Activated CD4-positive, alpha-beta T cell treated with anti-CD3 and anti-CD28 coated beads, Interleukin-2, amount 10 ng/mL, durations not matched to agents 24 days and 14 days (primary cell): ENCODE results near the gene TAGLN3. TPM values are rescaled to one million over a fixed set of nuclear protein-coding genes. Genes with fewer than 3 reads are reported as not detected.

Experiments
- DNase-seq: peaks from one replicate; pipeline ENCODE4 v3.0.0; 2022
- H3K27ac Mint-ChIP-seq: one replicate; pipeline ENCODE4 v1.8.0; 2022; ENCODE audit warnings: mild to moderate bottlenecking, mixed read lengths
- H3K27me3 Mint-ChIP-seq: one replicate; pipeline ENCODE4 v1.8.0; 2022; ENCODE audit warnings: mixed read lengths
- H3K36me3 Mint-ChIP-seq: one replicate; pipeline ENCODE4 v1.8.0; 2022; ENCODE audit warnings: low read depth, mild to moderate bottlenecking, mixed read lengths
- H3K4me1 Mint-ChIP-seq: one replicate; pipeline ENCODE4 v1.8.0; 2021; ENCODE audit warnings: mixed read lengths
- H3K4me3 Mint-ChIP-seq: one replicate; pipeline ENCODE4 v1.8.0; 2022; ENCODE audit warnings: mild to moderate bottlenecking, moderate library complexity, mixed read lengths
- H3K9me3 Mint-ChIP-seq: one replicate; pipeline ENCODE4 v1.8.0; 2021; ENCODE audit warnings: mixed read lengths
- intact Hi-C: fragments of 100-400 bp; cut with micrococcal nuclease; formaldehyde crosslinking; loops from one replicate; pipeline ENCODE4 v1.15.1; 2023
- total RNA-seq: library from RNA; stranded (reverse); gene quantifications from 2 replicates; pipeline ENCODE4 v1.2.3, GENCODE V29; 2022

TAGLN3 gene
- total RNA-seq, 1 donor from 2014 or later, result 0.44 TPM

DNA sequence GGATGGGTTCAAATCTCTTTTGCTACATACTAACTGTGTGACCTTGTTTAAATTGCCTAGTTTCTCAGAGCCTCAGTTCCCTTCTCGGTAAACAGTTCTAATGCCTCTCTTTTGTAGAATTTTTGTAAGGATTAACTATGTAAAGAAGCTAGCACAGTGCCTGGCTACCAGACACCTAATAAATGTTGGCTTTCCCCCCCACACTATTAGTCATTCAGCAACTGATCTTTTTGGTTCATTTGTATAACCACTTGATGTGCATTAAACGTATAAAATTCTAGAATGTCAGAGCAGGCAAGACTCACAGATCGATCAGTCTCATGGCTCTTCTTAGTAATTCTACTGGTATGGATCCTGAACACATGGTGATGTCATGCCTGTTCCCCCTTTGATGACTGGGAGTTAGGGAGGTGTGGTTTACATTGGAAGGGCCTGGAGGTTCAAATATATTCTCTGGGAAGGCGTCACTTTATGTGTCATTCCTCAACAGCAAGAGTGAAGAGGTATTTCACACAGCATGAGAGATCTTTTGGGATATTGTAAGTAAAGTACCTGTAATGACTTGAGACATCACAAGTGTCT lies 6.5 kb downstream of the TAGLN3 start:
- H3K27me3 Mint-ChIP-seq, result no peaks in the 10 kb centered on the region
- H3K36me3 Mint-ChIP-seq, result no peaks in the 10 kb centered on the region
- peak overlapping the region; percentile 8 for H3K27ac Mint-ChIP-seq

DNA sequence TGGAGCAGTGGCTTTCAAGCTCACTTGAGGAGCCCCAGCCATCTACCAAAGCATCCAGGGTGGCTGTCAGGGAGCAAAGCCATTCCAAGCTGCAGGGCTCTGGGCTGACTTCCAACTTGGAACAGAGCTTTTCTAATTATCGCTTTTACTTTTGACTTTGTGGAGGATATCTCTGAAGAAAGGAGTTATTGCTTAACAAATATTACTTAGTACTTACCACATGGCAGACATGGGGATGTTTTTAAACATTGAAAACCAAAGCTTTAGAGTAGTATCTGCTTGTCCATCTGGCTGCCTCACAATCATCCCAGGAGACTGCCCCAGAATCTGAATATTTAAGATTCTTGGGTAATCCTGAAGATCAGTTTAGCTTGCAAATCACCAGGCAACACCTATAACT lies 8.9 kb downstream of the TAGLN3 start:
- intact Hi-C loops, result no loop called here
- Mint-ChIP-seq H3K4me3 (no peak overlapping the region), H3K9me3 (peaks cover 10% of the 10 kb centered on the region), H3K36me3 (no peaks in the 10 kb centered on the region), H3K27me3 (no peaks in the 10 kb centered on the region), H3K27ac (no peak overlapping the region), H3K4me1 (peaks cover 35% of the 10 kb centered on the region)
- peak; percentile 23 for DNase-seq

More for the DNA sequence above, 6.5 kb downstream of the TAGLN3 start:
- peak; percentile 39 for DNase-seq
- H3K4me1 Mint-ChIP-seq, result peaks cover 47% of the 10 kb centered on the region
- intact Hi-C loops, result no loop called here
- H3K9me3 Mint-ChIP-seq, result peaks cover 10% of the 10 kb centered on the region
- no peak overlapping the region for H3K4me3 Mint-ChIP-seq

DNA sequence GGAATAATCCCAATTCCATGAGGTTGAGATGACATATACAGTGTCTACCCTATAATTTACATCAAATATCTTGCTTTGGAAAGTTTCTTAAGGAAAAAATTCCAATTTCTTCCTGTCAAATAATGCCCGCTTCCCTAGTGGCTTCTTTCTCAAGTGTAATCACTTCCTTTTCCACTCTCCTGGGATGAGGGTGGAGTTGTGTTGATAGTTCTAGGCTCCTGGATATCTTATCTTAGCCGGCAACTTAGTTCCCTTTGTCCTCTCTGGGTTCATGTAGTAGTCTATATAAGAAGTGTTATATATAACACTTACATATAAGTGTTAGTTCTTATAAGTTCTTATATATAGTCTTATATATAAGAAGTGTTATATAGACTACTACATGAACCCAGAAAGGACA lies 10.9 kb downstream of the TAGLN3 start:
- intact Hi-C loops, result no loop called here
- Mint-ChIP-seq H3K4me1 (peaks cover 30% of the 10 kb centered on the region), H3K36me3 (no peaks in the 10 kb centered on the region), H3K4me3 (no peak overlapping the region), H3K9me3 (peaks cover 10% of the 10 kb centered on the region), H3K27me3 (no peaks in the 10 kb centered on the region), H3K27ac (no peak overlapping the region)
- DNase-seq, result no peak

DNA sequence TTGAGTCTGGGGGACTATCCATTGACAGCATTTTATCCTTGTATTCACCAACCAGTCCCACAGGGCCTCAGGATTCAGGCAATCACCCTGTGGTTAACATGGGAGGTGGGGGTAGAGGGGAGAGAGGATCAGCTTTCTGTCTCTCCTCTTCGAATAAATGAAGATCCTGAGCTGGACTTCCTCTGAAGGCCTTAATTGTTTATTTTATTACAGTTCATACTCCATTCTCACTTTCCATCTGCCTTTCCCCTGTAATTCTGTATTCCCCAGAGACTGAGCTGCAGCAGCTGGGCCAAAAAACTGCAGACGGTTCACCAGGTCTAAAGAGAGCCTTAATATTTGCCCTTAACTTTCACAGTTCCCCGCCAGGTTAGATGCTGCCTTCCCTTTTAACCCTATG lies 11.9 kb downstream of the TAGLN3 start:
- Mint-ChIP-seq H3K36me3 (no peaks in the 10 kb centered on the region), H3K4me3 (no peak overlapping the region), H3K27me3 (no peaks in the 10 kb centered on the region), H3K27ac (no peak overlapping the region), H3K4me1 (peaks cover 23% of the 10 kb centered on the region), H3K9me3 (peaks cover 6% of the 10 kb centered on the region)
- DNase-seq, result no peak
- intact Hi-C loops, result no loop called here

DNA sequence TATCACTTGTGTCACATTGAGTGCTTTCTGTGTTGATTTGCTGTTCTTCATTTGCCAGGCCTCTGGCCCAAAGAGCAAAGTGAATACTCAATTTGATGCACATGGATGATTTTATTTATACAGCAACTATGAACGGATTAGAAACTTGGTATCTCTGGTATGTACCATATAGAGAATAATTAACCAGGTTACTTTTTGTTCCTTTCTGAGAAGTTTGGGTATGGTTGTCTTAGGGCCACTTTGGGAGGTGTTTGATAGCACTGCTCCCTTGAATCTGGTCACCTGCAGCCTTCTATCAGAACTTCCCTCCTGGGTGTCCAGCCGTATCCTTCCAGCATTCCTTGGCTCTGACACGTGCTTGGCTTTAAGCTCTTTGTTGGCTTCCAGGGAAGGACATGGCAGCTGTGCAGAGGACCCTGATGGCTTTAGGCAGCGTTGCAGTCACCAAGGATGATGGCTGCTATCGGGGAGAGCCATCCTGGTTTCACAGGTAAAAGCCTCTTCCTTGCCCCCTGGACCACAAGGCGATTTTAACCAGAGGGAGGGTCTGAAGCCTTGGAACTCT lies 12.7 kb downstream of the TAGLN3 start:
- intact Hi-C loops, result no loop called here
- H3K4me3 Mint-ChIP-seq, result no peak overlapping the region

DNA sequence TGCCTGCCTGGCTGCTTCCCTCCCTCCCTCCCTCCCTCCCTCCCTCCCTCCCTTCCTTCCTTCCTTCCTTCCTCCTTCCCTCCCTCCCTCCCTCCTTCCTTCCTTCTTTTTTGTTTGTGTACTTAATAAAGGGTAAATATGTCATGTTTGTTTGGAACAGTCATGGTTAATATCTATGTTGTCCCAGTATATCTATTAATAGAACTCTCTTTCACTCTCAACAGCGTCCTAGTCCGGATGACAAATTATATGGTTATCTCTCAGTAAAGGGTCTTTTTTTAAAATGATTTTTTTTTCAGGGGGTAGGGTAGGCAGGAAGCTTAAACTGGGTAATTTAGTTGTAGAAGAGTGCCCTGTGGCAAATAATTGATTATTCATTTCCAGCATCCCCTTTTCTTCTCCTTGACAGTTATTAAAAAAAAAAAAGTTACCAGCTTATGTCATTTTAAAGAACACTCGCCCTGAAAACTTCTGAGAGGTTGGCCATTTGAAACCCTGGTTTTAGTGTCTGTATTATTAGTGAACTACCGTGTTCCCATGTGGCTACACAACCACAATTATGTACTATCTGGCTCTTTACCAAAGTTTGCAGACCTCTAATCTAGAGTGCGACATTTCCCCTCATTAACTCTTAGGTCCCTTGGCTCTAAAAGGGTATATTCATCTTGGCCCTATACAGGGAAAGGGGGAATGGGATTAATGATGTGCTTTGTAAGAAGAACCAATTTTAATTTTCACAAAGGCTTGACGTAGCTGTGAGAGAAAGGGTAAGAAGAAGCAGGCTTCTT lies 13.7 kb downstream of the TAGLN3 start:
- no peak for DNase-seq
- peaks cover 6% of the 10 kb centered on the region for H3K9me3 Mint-ChIP-seq
- H3K27me3 Mint-ChIP-seq, result no peaks in the 10 kb centered on the region
- peak overlapping the region; percentile 56 for H3K27ac Mint-ChIP-seq
- intact Hi-C loops, result loop anchor here (2.0 kb wide), 2 partner anchors 14 to 46 kb away; partner anchors contain the start of gene TAGLN3
- H3K4me3 Mint-ChIP-seq, result no peak overlapping the region
- peaks cover 24% of the 10 kb centered on the region for H3K4me1 Mint-ChIP-seq
- no peaks in the 10 kb centered on the region for H3K36me3 Mint-ChIP-seq

More for the DNA sequence above, 12.7 kb downstream of the TAGLN3 start:
- Mint-ChIP-seq H3K36me3 (no peaks in the 10 kb centered on the region), H3K27me3 (no peaks in the 10 kb centered on the region), H3K27ac (no peak overlapping the region), H3K4me1 (peaks cover 23% of the 10 kb centered on the region), H3K9me3 (peaks cover 6% of the 10 kb centered on the region)
- DNase-seq, result no peak

DNA sequence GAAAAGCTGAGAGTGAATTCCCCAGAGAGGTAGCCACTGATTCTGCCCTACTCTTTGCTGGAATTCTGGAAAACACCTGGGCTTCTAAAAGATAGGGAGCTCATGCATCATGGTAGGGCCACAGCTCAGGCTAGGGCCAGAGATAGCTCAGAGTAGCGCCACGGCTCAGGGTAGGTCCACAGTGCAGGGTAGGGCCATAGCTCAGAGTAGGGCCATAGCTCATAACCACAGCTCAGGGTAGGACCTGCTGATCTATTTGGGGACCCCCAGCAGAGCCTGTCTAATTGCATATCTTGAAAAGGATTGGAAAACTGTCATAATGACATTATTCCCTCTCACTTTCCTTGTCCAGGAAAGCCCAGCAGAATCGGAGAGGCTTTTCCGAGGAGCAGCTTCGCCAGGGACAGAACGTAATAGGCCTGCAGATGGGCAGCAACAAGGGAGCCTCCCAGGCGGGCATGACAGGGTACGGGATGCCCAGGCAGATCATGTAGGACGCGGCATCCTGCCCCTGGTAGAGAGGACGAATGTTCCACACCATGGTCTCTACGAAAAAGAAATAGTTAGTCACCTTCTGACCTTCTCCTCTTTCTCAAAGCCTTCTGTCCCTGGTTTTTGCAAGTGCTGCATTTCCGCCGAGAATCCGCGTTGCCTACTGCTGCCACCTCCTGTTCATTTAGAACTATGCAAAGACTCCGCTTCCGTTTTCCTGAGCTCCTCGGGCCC lies 14.5 kb downstream of the TAGLN3 start:
- intact Hi-C loops, result loop anchor here (1.0 to 2.0 kb wide), 6 partner anchors 11 to 296 kb away; partner anchors contain the start of gene TAGLN3
- H3K36me3 Mint-ChIP-seq, result no peaks in the 10 kb centered on the region
- no peak overlapping the region for H3K4me3 Mint-ChIP-seq
- peaks cover 23% of the 10 kb centered on the region for H3K4me1 Mint-ChIP-seq
- DNase-seq, result peak; percentile 87
- H3K27me3 Mint-ChIP-seq, result no peaks in the 10 kb centered on the region
- H3K9me3 Mint-ChIP-seq, result peaks cover 6% of the 10 kb centered on the region
- H3K27ac Mint-ChIP-seq, result peak overlapping the region; percentile 56

DNA sequence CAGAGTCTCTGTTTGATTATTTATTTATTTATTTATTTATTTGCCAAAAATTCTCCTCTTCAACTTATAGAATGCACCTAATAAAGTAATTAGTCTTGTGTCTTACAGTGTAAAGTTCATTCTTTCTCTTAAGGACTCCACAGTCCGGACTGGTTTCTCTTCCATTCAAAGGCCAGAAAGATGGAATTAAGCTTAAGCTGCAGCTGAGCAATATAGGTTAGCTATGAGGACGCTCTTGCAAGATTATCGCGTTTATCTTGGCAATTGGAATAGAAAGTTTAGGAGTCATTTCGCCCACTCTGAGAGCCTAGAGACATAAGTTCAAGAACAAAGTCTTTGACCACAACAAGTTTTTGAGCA lies 15.0 kb downstream of the TAGLN3 start:
- H3K27ac Mint-ChIP-seq, result no peak overlapping the region
- no peak for DNase-seq
- H3K4me1 Mint-ChIP-seq, result peaks cover 20% of the 10 kb centered on the region
- intact Hi-C loops, result loop anchor here (1.0 to 2.0 kb wide), 6 partner anchors 11 to 296 kb away; partner anchors contain the start of gene TAGLN3
- peaks cover 4% of the 10 kb centered on the region for H3K9me3 Mint-ChIP-seq
- no peak overlapping the region for H3K4me3 Mint-ChIP-seq
- no peaks in the 10 kb centered on the region for H3K36me3 Mint-ChIP-seq
- no peaks in the 10 kb centered on the region for H3K27me3 Mint-ChIP-seq

DNA sequence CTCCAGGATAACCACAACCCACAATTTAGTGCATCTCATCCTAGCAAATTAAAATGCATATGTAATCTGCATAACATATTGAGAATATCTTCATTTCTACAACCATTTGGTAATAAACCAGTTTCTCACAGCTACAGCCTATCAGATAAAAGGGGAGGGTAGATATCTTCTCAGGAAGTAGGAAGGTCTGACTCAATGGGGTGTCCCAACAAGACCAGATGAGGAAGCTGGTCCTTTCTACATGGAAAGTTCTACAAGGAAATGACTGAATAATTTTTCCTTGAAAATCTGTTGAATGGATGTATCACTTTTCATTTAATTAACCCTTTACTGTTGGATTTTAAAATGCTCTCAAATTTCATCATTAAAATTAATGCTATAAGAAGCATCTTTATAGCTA lies 18.4 kb downstream of the TAGLN3 start:
- Mint-ChIP-seq H3K4me1 (peaks cover 24% of the 10 kb centered on the region), H3K36me3 (no peaks in the 10 kb centered on the region), H3K9me3 (peaks cover 5% of the 10 kb centered on the region), H3K27me3 (no peaks in the 10 kb centered on the region), H3K27ac (no peak overlapping the region), H3K4me3 (no peak overlapping the region)
- DNase-seq, result no peak
- intact Hi-C loops, result no loop called here

DNA sequence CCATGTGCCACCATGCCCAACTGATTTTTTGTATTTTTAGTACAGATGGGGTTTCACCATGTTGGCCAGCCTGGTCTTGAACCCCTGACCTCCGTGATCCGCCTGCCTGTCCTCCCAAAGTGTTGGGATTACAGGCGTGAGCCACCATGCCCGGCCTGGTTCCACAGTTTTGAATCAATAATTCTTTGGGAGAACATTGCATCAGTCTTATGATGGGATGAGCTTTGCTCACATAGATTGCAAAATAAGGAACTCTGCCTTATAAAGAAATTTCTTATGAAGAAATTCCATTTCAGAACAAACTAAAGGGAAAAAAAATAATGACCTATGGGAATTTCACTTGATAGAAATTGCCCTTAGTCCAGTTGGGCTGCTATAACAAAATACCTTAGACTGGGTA lies 20.0 kb downstream of the TAGLN3 start:
- Mint-ChIP-seq H3K9me3 (peaks cover 9% of the 10 kb centered on the region), H3K4me3 (no peak overlapping the region), H3K36me3 (no peaks in the 10 kb centered on the region), H3K27me3 (no peaks in the 10 kb centered on the region), H3K4me1 (peaks cover 11% of the 10 kb centered on the region), H3K27ac (no peak overlapping the region)
- intact Hi-C loops, result no loop called here
- DNase-seq, result no peak

DNA sequence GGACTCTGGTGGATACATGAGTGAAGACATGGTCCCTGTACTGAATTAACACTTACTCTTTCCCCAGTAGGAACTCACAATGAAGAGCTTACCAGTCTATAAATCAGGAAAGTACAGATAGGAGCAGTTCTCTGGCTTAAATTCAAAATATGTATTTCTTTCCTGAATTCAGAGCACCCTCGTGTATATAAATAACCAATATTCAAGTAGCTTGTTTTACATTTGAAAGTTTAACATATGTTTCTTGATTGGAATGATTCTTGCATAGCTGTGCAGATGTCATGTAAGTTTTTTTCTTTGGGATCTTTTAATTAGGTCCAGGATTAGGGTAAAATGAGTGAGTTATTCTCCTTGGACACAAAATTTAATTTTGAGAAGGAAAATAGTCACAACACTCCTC lies 21.0 kb downstream of the TAGLN3 start:
- Mint-ChIP-seq H3K9me3 (peaks cover 9% of the 10 kb centered on the region), H3K4me1 (peaks cover 6% of the 10 kb centered on the region), H3K27ac (no peak overlapping the region), H3K4me3 (no peak overlapping the region), H3K36me3 (no peaks in the 10 kb centered on the region), H3K27me3 (no peaks in the 10 kb centered on the region)
- intact Hi-C loops, result no loop called here
- DNase-seq, result no peak

DNA sequence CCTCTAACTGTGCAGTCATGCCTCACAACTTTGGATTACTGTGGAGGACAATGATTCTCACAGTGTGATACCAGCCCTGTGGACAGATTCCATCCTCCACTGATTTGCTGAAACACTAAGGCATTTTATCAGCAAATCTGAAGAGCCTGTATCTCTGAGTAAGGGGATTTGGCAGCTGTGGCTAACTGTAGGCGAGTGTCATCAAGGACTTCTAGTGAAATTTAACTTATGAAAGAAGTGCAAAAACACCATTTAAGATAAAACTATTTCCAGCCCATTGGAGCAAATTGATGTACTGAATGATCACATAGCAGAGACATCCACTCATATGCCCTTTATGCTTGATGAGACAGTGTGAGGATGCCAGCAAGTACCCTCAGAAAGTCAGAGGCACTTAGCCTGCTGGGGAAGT lies 22.0 kb downstream of the TAGLN3 start:
- Mint-ChIP-seq H3K9me3 (peaks cover 9% of the 10 kb centered on the region), H3K27me3 (no peaks in the 10 kb centered on the region), H3K4me1 (peaks cover 6% of the 10 kb centered on the region), H3K4me3 (no peak overlapping the region), H3K27ac (no peak overlapping the region), H3K36me3 (no peaks in the 10 kb centered on the region)
- no peak for DNase-seq
- intact Hi-C loops, result no loop called here

DNA sequence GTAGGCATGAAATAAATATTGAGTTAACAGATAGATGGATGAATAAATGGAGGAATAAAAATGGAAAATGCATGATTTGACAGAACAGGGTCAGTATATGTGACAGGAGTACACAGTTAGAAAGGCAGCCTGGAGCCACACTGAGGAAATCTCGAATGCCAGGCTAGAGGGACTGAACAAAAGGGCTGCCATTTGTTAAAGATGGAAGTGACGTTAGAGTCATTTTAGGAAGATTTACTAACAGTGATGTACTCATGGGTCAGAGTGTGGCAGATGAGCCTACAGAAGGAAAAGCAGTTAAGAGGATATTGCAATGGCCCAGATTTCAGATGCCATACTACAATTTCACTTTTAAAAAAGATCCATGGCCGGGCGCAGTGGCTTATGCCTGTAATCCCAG lies 28.4 kb downstream of the TAGLN3 start:
- Mint-ChIP-seq H3K27me3 (no peaks in the 10 kb centered on the region), H3K4me1 (no peaks in the 10 kb centered on the region), H3K27ac (no peak overlapping the region), H3K36me3 (no peaks in the 10 kb centered on the region), H3K4me3 (no peak overlapping the region), H3K9me3 (peaks cover 4% of the 10 kb centered on the region)
- DNase-seq, result no peak
- intact Hi-C loops, result no loop called here

DNA sequence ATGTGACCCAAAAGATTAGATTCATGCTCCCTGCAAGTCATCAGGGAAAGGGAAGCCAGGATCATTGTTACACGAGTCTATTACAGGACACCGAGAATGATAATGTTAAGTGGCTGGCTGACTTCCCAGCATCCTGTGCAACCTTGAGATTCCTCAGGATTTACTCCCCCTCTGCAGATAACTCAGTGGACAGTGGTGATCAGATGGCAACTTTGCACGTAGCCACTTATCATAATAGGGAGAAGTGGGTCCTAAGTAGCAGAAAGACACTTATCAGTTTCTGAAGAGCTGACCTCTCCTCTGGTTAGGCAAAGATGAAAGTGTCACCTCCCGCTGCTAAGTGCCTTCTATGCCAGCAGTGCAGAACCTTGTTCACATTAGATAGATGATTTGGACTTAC lies 29.1 kb downstream of the TAGLN3 start:
- Mint-ChIP-seq H3K36me3 (no peaks in the 10 kb centered on the region), H3K27me3 (no peaks in the 10 kb centered on the region), H3K9me3 (peaks cover 4% of the 10 kb centered on the region), H3K4me3 (no peak overlapping the region), H3K4me1 (no peaks in the 10 kb centered on the region), H3K27ac (no peak overlapping the region)
- DNase-seq, result no peak
- intact Hi-C loops, result no loop called here
